HS-27A (cell line): ENCODE data around the gene CNMD.
A peak's percentile ranks its signal among the peaks of the same experiment; 100 is the strongest.
"Not testable (repeated sequence)": the region's sequence is repeated elsewhere in the genome, so short reads cannot be mapped to it uniquely, and the experiment has no call there.

Source experiments
- DNase-seq: peaks from one replicate; pipeline ENCODE4 v3.0.0-alpha.2; 2012; ENCODE audit warnings: low read depth, missing footprints

Gene CNMD

DNA sequence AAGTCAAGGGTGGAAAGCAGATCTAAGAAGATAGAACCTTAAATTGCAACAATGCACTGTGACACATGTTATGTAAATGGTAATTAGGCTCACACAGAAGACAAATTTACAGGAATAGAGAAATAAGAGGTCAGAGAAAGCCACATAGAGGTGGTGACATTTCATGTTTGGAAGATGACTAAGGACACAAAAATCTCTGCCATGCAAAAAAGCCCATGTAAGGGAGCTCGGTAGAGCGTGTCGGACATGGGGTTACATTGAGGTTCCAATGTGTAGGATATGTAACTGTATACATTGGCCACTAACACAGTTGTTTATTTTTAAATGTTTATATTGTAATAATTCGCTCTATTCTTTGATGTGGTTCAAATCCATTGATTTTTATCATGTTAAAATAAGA, 53.2 kb downstream of the CNMD start:
- peak; percentile 7 for DNase-seq

DNA sequence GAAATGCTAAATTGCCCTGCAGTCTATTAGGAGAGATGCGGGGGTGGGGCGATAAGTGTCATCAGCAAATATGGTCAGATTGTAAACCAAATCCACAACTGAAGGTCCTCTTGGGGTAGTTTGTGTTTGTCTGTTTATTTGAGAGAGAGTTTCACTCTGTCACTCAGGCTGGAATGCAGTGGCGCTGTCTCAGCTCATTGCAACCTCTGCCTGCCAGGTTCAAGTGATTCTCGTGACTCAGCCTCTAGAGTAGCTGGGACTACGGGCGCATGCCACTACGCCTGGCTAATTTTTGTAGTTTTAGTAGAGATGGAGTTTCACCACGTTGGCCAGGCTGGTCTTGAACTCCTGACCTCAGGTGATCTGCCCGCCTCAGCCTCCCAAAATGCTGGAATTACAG, 53.8 kb downstream of the CNMD start:
- DNase-seq, result not testable (repeated sequence)

DNA sequence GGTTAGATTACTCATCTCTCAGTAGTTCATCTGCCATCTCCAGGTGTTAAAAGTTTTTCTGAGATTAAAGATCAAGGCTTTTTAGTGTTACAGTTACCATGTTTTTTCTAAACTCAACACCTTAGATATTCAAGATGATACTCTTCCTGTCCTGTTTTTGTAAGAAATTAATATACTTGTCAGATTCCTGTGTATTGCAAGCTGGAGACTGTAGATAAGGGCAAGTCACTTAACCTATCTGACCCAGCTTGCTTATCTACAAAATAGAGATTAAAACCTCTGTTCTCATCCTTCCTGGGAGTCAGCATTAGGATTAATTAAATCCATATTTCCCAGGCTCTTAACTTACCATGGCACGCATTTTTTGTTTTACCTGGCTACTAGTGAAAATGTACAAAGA, 61.8 kb downstream of the CNMD start:
- DNase-seq, result no peak

DNA sequence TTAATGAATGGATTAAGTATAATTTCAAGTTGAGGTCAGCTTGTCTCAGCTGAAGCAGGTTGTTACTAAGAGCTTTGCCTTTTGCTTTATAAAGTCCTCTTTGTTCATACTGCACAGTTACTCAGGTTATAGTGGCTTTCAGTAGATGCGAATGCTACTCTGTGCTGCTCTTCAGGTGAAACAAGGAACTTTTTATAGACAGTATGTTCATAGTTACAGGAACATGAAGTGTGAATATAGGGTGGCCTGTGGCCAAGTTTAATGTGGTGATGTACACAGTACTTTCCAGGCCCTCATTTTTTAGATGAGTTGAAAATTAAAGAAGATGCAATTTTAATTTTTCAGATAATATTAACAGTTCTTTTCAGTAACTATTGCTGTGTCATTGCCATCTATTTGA, 66.2 kb downstream of the CNMD start:
- no peak for DNase-seq

DNA sequence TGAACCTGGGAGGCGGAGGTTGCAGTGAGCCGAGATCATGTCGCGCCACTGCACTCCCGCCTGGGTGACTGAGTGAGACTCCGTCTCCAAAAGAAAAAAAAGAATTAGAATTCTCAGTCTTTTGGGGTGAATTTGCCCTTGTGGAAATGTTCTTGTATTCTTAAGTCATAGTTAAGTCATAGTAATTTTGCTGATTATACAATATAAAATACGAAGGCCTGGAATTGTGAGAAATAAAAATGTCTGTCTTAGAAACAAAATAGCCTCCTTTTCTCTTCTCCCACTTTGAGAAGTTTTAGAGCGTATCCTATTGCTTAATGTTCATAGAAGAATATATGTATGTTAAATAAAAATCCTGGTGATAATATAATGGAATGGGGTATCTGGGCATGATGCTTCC, 68.9 kb downstream of the CNMD start:
- no peak for DNase-seq

DNA sequence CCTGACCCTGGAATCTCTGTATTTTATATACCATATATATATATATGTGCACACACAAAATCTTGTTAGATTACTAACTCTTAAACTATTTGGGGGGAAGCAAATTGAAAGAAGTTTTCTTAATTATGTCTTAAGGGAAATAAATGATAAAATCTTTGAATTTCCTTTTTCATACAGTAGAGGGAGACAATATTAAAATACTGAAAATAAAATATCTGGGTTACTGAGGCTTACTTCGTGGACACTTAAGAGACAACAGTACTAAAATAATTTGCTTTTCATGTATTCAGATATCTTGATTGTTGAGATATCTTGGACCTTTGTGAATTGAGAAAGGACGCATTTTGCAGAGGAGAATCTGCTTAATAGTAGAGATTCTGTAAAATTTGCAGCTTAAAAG, 69.9 kb downstream of the CNMD start:
- no peak for DNase-seq

DNA sequence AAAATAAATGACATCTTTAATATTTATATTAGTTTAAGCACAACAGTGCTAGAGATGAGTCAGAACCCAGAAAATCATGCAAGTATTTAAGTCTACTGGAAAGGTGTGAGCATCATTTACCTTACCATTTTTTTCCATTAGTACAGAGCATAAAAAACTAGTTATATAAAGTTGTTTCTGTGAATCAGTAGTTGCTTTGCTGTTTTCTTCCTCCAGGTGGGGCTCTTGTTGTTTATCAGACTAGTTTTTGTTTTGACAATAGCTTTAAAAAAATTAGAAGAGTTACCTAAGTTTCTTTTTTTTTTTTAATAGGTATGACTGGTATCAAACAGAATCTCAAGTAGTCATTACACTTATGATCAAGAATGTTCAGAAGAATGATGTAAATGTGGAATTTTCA, 74.3 kb downstream of the CNMD start:
- no peak for DNase-seq

DNA sequence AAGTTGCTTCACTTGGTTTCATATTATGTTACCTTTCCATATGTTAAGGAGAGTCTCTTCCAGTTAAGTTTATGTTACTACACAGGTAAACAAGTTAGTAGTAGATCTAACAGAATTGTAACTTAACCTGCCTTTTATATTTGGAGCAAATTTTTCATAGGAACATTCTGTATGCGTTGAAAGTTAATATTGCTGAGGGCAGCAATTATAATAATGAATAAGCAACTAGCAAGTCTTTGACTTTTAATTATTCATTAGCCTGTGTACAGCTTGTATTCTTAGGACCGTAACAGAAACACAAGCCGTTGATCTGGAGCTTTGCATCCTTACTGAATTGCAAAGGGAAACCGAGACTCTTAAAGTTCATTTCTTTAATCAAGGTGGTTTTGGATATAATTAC, 75.3 kb downstream of the CNMD start:
- DNase-seq, result no peak

DNA sequence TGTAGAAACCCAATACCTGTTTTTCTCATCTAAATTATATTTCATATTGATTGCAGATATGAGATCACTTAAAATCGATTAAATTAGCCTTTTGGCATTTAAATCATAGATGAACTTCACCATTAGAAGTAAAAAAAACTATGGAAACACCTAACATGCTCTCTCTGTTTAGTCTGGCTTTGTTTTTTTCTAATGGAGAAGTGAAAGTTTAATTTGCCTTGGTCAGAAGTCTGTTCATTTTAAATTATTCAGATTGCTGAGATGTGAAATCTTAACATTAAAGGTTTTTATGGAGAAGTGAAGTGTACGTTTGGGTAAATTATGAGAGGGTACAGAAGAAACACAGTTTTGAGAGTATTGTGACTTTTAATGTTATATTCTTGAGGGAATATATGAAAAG, 80.3 kb downstream of the CNMD start:
- DNase-seq, result no peak
